PFSK-1 (cell line): ENCODE results near the gene EGFL6.

Experiments
- FOXP2 ChIP-seq: optimal IDR thresholded peaks from 2 replicates; pipeline ENCODE3; 2011; ENCODE audit warnings: borderline replicate concordance, control low read depth, inconsistent platforms; ENCODE audit not compliant: insufficient read depth; ENCODE audit errors: extremely low read length, extremely low read depth
- POLR2AphosphoS5 ChIP-seq: IDR thresholded peaks from 2 replicates; pipeline ENCODE4 v1.6.1; 2012; ENCODE audit warnings: low read depth, mild to moderate bottlenecking, control low read depth, low read length, moderate library complexity
- SIN3A ChIP-seq: IDR thresholded peaks from 2 replicates; pipeline ENCODE4 v1.6.1; 2012; ENCODE audit warnings: mild to moderate bottlenecking, low read length, moderate library complexity, borderline replicate concordance; ENCODE audit not compliant: insufficient read depth
- TAF1 ChIP-seq: IDR thresholded peaks from 2 replicates; pipeline ENCODE4 v1.6.1; 2012; ENCODE audit warnings: low read length, control low read depth, borderline replicate concordance; ENCODE audit not compliant: insufficient read depth
- TF ChIP-seq, protein P1 (sequence below), 2 experiments: IDR thresholded peaks; 2 replicates each; pipeline versions ENCODE4 v1.6.1 to v1.8.0; 2011 to 2012; ENCODE audit warnings: low read depth in 2 of 2, low read length in 2 of 2, control low read depth in 1 of 2, inconsistent platforms in 1 of 2, mild to moderate bottlenecking in 1 of 2, moderate library complexity in 1 of 2; ENCODE audit not compliant: insufficient read depth in 1 of 2

EGFL6 gene

DNA sequence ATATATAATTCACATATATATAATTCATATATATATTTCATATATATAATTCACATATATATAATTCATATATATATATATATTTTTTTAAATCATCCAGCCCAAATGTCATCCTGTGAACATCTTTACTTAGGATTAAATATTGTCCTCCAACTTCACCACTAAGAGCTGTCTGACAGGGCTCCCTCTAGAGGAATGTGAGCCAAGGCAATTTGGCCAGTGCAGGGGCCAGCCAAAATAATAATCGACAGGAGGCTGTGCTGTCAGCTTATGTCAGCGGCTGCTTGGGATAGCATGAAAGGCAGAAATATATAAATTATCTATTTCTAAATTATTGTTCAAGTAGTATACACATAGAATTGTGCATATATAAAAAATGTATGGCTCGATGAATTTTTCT lies 29.5 kb downstream of the EGFL6 start:
- TF ChIP-seq, protein P1, sequence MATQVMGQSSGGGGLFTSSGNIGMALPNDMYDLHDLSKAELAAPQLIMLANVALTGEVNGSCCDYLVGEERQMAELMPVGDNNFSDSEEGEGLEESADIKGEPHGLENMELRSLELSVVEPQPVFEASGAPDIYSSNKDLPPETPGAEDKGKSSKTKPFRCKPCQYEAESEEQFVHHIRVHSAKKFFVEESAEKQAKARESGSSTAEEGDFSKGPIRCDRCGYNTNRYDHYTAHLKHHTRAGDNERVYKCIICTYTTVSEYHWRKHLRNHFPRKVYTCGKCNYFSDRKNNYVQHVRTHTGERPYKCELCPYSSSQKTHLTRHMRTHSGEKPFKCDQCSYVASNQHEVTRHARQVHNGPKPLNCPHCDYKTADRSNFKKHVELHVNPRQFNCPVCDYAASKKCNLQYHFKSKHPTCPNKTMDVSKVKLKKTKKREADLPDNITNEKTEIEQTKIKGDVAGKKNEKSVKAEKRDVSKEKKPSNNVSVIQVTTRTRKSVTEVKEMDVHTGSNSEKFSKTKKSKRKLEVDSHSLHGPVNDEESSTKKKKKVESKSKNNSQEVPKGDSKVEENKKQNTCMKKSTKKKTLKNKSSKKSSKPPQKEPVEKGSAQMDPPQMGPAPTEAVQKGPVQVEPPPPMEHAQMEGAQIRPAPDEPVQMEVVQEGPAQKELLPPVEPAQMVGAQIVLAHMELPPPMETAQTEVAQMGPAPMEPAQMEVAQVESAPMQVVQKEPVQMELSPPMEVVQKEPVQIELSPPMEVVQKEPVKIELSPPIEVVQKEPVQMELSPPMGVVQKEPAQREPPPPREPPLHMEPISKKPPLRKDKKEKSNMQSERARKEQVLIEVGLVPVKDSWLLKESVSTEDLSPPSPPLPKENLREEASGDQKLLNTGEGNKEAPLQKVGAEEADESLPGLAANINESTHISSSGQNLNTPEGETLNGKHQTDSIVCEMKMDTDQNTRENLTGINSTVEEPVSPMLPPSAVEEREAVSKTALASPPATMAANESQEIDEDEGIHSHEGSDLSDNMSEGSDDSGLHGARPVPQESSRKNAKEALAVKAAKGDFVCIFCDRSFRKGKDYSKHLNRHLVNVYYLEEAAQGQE (IDR thresholded peaks at IDR 0.05; ENCODE audit: insufficient read depth in 1 of 2, low read depth in 2 of 2, low read length in 2 of 2), result no peak
- TF ChIP-seq SIN3A (no peak), FOXP2 (no peak)

DNA sequence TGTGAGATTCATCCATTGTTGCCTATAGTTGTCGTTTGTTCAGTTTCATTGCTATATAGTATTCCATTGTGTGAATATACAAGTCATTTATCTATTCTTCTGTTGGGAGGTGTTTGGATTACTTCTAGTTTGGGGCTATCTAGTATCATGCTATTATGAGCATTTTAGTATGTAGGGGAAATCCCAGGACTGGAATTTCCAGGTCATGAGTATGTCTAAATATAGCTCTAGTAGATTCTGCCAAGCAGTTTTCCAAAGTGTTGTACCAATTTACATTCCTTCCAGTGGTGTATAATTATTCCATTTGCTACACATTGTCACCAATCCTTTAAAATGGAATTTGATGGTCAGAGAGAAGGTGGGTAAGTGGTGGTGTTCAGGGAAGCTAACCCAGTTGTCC lies 30.1 kb downstream of the EGFL6 start:
- no peak for TF ChIP-seq TAF1
- TF ChIP-seq FOXP2, result no peak
- no peak for TF ChIP-seq POLR2AphosphoS5
- no peak for TF ChIP-seq SIN3A
- TF ChIP-seq, protein P1 (IDR thresholded peaks at IDR 0.05; ENCODE audit: insufficient read depth in 1 of 2, low read depth in 2 of 2, low read length in 2 of 2), result no peak

- TF ChIP-seq FOXP2 (no peak), SIN3A (no peak), POLR2AphosphoS5 (no peak), TAF1 (no peak)
- TF ChIP-seq, protein P1 (IDR thresholded peaks at IDR 0.05; ENCODE audit: insufficient read depth in 1 of 2, low read depth in 2 of 2, low read length in 2 of 2), result no peak
Observed at GRCh38 chrX:13605611-13606010, 36.2 kb downstream of the EGFL6 start.

DNA sequence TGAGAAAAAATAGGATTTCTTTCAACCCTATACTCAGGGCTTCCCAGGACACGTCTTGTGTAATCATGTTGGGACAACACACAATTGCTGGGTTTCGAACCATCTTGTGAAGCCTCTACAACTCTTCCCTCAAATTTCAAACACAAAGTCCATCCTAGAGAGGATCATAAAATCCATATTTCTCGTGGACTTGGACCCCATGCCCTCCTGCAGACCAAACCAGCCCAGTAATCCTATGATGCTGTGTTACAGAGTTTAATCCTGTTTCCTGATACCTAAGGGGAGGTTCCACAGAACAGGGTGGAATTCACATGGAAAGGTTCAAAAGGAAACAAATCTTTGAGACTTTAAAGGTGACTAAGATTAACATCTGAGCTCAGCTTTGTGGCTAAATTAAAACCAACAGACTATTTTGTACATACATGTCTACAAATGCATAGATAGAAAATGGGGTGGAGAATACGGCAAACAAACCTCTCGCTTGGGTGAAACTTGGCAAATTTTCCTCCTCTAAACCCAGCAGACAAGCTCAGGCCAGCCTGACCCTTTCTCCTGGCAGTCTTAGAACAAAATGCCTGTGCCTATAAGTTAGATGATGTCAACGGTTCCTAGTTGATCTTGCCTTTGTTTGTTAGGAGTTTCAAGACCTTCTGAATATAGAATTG lies 38.1 kb downstream of the EGFL6 start:
- no peak for TF ChIP-seq TAF1
- TF ChIP-seq POLR2AphosphoS5, result no peak
- TF ChIP-seq, protein P1 (IDR thresholded peaks at IDR 0.05; ENCODE audit: insufficient read depth in 1 of 2, low read depth in 2 of 2, low read length in 2 of 2), result no peak
- TF ChIP-seq SIN3A, result no peak
- TF ChIP-seq FOXP2, result no peak

GRCh38 chrX:13607996-13608365 lies 38.6 kb downstream of the EGFL6 start:
- no peak for TF ChIP-seq FOXP2
- no peak for TF ChIP-seq POLR2AphosphoS5
- TF ChIP-seq, protein P1 (IDR thresholded peaks at IDR 0.05; ENCODE audit: insufficient read depth in 1 of 2, low read depth in 2 of 2, low read length in 2 of 2), result no peak
- TF ChIP-seq TAF1, result no peak
- TF ChIP-seq SIN3A, result no peak
